ENCODE data around the gene FRY.

DNA sequence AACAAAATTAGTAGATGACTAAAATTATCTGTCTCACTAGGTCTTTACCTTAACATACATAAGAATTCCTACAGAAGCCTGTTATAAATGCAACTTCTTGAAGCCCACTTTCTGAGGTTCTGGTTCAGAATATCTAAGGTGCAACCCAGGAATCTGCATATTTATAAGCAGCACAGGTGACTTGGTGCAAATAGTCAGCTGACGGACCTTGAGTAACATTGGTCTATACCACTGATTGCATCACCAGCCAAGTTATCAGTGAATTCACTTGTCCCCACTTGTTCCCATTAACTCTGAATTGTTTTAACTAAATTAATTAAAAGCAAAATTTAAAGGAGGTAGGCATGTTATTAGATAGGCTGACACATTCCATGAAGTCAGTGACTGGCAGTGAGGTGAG is 109.9 kb downstream of the FRY start:
- TF ChIP-seq, protein P1, sequence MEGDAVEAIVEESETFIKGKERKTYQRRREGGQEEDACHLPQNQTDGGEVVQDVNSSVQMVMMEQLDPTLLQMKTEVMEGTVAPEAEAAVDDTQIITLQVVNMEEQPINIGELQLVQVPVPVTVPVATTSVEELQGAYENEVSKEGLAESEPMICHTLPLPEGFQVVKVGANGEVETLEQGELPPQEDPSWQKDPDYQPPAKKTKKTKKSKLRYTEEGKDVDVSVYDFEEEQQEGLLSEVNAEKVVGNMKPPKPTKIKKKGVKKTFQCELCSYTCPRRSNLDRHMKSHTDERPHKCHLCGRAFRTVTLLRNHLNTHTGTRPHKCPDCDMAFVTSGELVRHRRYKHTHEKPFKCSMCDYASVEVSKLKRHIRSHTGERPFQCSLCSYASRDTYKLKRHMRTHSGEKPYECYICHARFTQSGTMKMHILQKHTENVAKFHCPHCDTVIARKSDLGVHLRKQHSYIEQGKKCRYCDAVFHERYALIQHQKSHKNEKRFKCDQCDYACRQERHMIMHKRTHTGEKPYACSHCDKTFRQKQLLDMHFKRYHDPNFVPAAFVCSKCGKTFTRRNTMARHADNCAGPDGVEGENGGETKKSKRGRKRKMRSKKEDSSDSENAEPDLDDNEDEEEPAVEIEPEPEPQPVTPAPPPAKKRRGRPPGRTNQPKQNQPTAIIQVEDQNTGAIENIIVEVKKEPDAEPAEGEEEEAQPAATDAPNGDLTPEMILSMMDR (conservative IDR thresholded peaks at IDR 0.05; ENCODE audit: low read depth, low read length) = no peak
- TF ChIP-seq EZH2 (IDR thresholded peaks at IDR 0.05; ENCODE audit: low read length, unreplicated experiment) (no peak), EZH2phosphoT487 (IDR thresholded peaks at IDR 0.05; ENCODE audit: borderline replicate concordance, low read length) (no peak)

Data from PC-3 (cell line).